ENCODE data around the gene KCNIP4. TPM values are rescaled to one million over a fixed set of nuclear protein-coding genes. Genes with fewer than 3 reads are reported as not detected.

Gene KCNIP4
- total and polyA plus RNA-seq, 9 of the 15 experiments (the other 6 are each of a cell fraction or from before 2014, with no cell fraction given) = 0.25 to 0.41 TPM; not detected in 7

GRCh38 chr4:21002286-21002685, 946.3 kb downstream of the KCNIP4 start:
- no peaks in the 10 kb centered on the region for H3K9me3 ChIP-seq (replicated peaks; ENCODE audit: control insufficient read depth, insufficient read depth, low read depth, low read length)
- ChIA-PET POLR2A (no interaction called here), CTCF (ENCODE audit: low intra/inter-chr PET ratio) (no interaction called here)
- H3K4me1 ChIP-seq (replicated peaks in 1 of 2; ENCODE audit: control insufficient read depth in 2 of 2, insufficient read depth in 2 of 2, low read length in 2 of 2) = no peaks in the 10 kb centered on the region
- no peaks in the 10 kb centered on the region for H3K36me3 ChIP-seq (ENCODE audit: control insufficient read depth, insufficient read depth, low read length)
- FAIRE-seq (no peak), DNase-seq (ENCODE audit: extremely low read depth in 1 of 4, low spot score in 3 of 4) (no peak), ATAC-seq (no peak)
- intact Hi-C loops (cut with micrococcal nuclease) = no loop called here
- H3K9ac ChIP-seq (ENCODE audit: insufficient read depth in 1 of 2, low read depth in 2 of 2, low read length in 2 of 2) = no peak overlapping the region
- H3K79me2 ChIP-seq (ENCODE audit: control insufficient read depth, insufficient read depth, low read length) = no peaks in the 10 kb centered on the region
- WGBS (ENCODE audit: insufficient coverage, low coverage, missing lambda C conversion rate) = 0% methylated on average over 5 of the region's 5 CpGs
- no peak overlapping the region for H3K4me3 ChIP-seq
- no peaks in the 10 kb centered on the region for H3K9me1 ChIP-seq (ENCODE audit: control insufficient read depth, insufficient read depth, low read length)
- TF ChIP-seq JUN (IDR thresholded peaks at IDR 0.05; ENCODE audit: borderline replicate concordance, low read depth, low read length) = no peak
- TF ChIP-seq JUN (CRISPR knock-in tag; IDR thresholded peaks at IDR 0.05; ENCODE audit: borderline replicate concordance) = no peak
- TF ChIP-seq PRPF4 (IDR thresholded peaks at IDR 0.05; ENCODE audit: insufficient read depth, low read depth, low read length, poor library complexity, severe bottlenecking) = no peak
- no peak for TF ChIP-seq SMARCA4 (IDR thresholded peaks at IDR 0.05)
- no peak for TF ChIP-seq ZNF311 (CRISPR knock-in tag; IDR thresholded peaks at IDR 0.05)
- no peak overlapping the region for H2AFZ ChIP-seq (ENCODE audit: low read depth, low read length)
- no peaks in the 10 kb centered on the region for H3K27me3 ChIP-seq (ENCODE audit: control insufficient read depth in 2 of 2, insufficient read depth in 2 of 2, low read length in 2 of 2)
- in situ Hi-C loops (cut with MboI) = no loop called here
- H3K4me2 ChIP-seq (ENCODE audit: insufficient read depth, low read length) = no peak overlapping the region
- no TSS peak for BruUV-seq (replicated peaks)
- H4K20me1 ChIP-seq (replicated peaks; ENCODE audit: control insufficient read depth, insufficient read depth, low read length) = no peaks in the 10 kb centered on the region
- no peak overlapping the region for H3K27ac ChIP-seq (ENCODE audit: extremely low read depth, low read depth, low read length)

DNA sequence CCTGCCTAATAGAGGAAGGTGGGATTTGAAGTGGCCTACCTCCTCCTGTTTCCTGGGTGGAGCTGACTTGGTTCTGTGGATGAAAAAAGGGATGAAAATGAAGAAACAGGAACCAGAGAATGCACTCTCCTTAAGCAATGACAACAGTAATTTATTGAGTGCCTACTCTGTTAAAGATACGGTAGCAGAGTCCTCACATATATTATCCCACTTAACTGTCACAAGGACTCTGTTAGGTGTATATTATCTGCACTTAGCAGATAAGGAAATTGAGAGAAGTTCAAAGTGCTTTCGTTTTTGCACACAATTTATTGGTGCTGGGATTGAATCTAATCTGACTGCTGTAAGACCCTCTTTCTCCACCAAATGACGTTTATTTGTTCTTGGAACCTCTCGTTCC, 947.1 kb downstream of the KCNIP4 start:
- Histone ChIP-seq H3K9me1 (ENCODE audit: control insufficient read depth, insufficient read depth, low read length) (no peaks in the 10 kb centered on the region), H3K9ac (ENCODE audit: insufficient read depth in 1 of 2, low read depth in 2 of 2, low read length in 2 of 2) (no peak overlapping the region), H3K4me2 (ENCODE audit: insufficient read depth, low read length) (no peak overlapping the region), H3K79me2 (ENCODE audit: control insufficient read depth, insufficient read depth, low read length) (no peaks in the 10 kb centered on the region), H2AFZ (ENCODE audit: low read depth, low read length) (no peak overlapping the region), H3K9me3 (replicated peaks; ENCODE audit: control insufficient read depth, insufficient read depth, low read depth, low read length) (no peaks in the 10 kb centered on the region), H4K20me1 (replicated peaks; ENCODE audit: control insufficient read depth, insufficient read depth, low read length) (no peaks in the 10 kb centered on the region), H3K27me3 (ENCODE audit: control insufficient read depth in 2 of 2, insufficient read depth in 2 of 2, low read length in 2 of 2) (no peaks in the 10 kb centered on the region), H3K4me3 (no peak overlapping the region), H3K4me1 (replicated peaks in 1 of 2; ENCODE audit: control insufficient read depth in 2 of 2, insufficient read depth in 2 of 2, low read length in 2 of 2) (no peaks in the 10 kb centered on the region), H3K27ac (ENCODE audit: extremely low read depth, low read depth, low read length) (no peak overlapping the region), H3K36me3 (ENCODE audit: control insufficient read depth, insufficient read depth, low read length) (no peaks in the 10 kb centered on the region)
- no peak for ATAC-seq
- POLR2A ChIA-PET = no interaction called here
- no peak for FAIRE-seq
- DNase-seq (ENCODE audit: extremely low read depth in 1 of 4, low spot score in 3 of 4) = no peak
- CTCF ChIA-PET (ENCODE audit: low intra/inter-chr PET ratio) = no interaction called here
- 0% methylated on average over 4 of the region's 4 CpGs for WGBS (ENCODE audit: insufficient coverage, low coverage, missing lambda C conversion rate)
- TF ChIP-seq MCM2 (IDR thresholded peaks at IDR 0.05; ENCODE audit: low read depth) = no peak
- no peak for TF ChIP-seq ZNF12 (CRISPR knock-in tag; IDR thresholded peaks at IDR 0.05)
- intact Hi-C loops (cut with micrococcal nuclease) (no loop called here), in situ Hi-C loops (cut with MboI) (no loop called here)
- no TSS peak for BruUV-seq (replicated peaks)
